Activated T-cell treated with anti-CD3 and anti-CD28 coated beads, Interleukin-2, amount 50 U/mL, for 72 hours (primary cell): Measurements from ENCODE around the gene SPDYC. TPM values are rescaled to one million over a fixed set of nuclear protein-coding genes. Genes with fewer than 3 reads are reported as not detected.
A peak's percentile ranks its signal among the peaks of the same experiment; 100 is the strongest.

Experiments used
- ATAC-seq, 2 donors: fragments of 150-1000 bp; cut with Tn5 transposase; replicated peaks in 1 of 2; 2 replicates each; pipeline ENCODE4 v1.10.0; 2021; ENCODE audit warnings: moderate library complexity in 2 of 2, mild to moderate bottlenecking in 1 of 2
- DNase-seq, 2 donors: peaks; one replicate each; pipeline ENCODE4 v3.0.0; 2021 to 2022; ENCODE audit warnings: mixed read lengths in 1 of 2
- H3K27ac Mint-ChIP-seq: one replicate; pipeline ENCODE4 v1.8.0; 2022; ENCODE audit warnings: mild to moderate bottlenecking, moderate library complexity, mixed read lengths
- H3K27me3 Mint-ChIP-seq: one replicate; pipeline ENCODE4 v1.8.0; 2022; ENCODE audit warnings: low read depth, mixed read lengths
- H3K36me3 Mint-ChIP-seq, 2 donors: one replicate each; pipeline ENCODE4 v1.8.0; 2022; ENCODE audit warnings: mixed read lengths in 2 of 2, mild to moderate bottlenecking in 1 of 2; ENCODE audit not compliant: insufficient read depth in 2 of 2
- H3K4me1 Mint-ChIP-seq: one replicate; pipeline ENCODE4 v1.8.0; 2022; ENCODE audit warnings: low read depth, mixed read lengths
- H3K4me3 Mint-ChIP-seq, 2 donors: one replicate each; pipeline ENCODE4 v1.8.0; 2022; ENCODE audit warnings: mild to moderate bottlenecking in 2 of 2, mixed read lengths in 2 of 2, moderate library complexity in 2 of 2
- H3K9me3 Mint-ChIP-seq, 2 donors: one replicate each; pipeline ENCODE4 v1.8.0; 2022; ENCODE audit warnings: mixed read lengths in 2 of 2
- total RNA-seq, 2 donors: library from RNA; stranded (reverse); gene quantifications; one replicate each; pipeline ENCODE4 v1.2.3, GENCODE V29; 2022

The SPDYC gene
- total RNA-seq, 2 donors from 2014 or later, result not detected

DNA sequence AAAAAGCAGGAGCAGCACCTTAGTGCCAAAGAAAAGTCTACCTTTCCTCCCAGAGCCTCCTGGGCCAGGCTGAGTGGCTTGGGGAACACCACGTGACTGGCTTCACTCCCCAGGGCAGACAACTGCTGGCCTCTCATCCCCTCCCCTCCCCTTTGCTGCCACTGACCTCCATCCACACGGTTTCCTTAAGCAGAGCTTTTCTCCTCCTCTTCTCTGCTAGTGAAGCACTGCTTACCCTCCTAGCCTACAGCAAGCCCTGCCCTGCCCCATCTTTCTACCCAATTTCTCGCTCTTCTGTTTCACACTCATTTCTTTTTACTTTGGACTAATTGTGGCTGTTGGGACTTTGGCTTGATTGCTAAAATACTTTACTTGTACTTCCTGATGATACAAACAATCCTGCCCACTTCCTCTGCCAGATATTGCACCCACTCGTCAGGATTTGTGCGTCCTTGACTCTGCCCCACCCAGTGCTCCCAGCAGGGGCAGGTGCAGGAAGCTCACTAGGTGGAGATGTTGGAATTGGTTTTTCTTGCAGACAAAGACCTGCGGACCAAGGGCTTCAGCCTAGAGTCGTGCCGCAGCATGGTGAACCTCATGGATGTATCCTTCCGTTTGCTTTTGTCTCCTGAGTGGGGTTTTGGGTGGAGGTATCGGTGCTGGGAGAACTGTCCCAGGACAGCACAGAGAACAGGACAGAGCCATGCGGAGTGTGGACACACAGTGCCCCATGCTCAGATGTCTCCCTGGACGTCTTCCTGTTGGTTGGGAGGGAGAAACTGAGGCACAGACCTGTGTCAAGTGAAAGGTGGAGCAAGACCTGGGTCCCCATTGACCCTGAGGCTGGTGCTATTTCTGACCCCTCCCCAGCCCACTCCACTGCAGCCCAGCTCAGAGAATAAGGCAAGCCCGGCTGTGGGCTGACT is 39.0 kb downstream of the SPDYC start:
- no peak for ATAC-seq
- no peak for DNase-seq
- H3K27me3 Mint-ChIP-seq, result no peaks in the 10 kb centered on the region
- H3K4me3 Mint-ChIP-seq, result no peak overlapping the region
- H3K36me3 Mint-ChIP-seq, result peaks cover 0 to 8% of the 10 kb centered on the region in 2 donors
- peaks cover 11% of the 10 kb centered on the region for H3K4me1 Mint-ChIP-seq
- no peak overlapping the region for H3K27ac Mint-ChIP-seq
- H3K9me3 Mint-ChIP-seq, result no peaks in the 10 kb centered on the region

DNA sequence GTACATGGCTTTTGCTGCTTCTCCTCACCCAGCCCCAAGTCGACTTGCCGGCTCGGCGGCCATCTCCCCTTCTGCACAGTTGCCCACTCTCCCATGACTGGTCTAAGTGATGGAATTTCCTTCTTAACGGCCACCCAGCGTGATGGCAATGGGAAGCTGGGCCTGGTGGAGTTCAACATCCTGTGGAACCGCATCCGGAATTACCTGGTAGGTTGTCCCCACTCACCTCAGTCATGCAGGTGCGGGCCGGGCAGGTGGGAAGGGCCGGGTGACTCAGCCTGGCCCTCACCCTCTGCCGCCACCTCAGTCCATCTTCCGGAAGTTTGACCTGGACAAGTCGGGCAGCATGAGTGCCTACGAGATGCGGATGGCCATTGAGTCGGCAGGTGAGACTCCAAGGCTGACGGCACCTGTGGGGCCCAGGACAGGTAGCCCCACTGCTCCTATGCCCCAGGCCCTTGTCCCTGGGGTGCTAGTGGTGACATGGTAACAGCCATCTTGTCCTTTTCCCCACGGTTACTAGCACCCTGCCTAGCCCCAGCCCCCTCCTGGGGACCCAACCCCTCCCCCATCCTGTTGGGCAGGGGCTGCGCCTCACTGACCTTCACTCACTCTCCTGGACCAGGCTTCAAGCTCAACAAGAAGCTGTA is 39.8 kb downstream of the SPDYC start:
- no peak overlapping the region for H3K4me3 Mint-ChIP-seq
- no peak for DNase-seq
- no peak overlapping the region for H3K27ac Mint-ChIP-seq
- peaks cover 7% of the 10 kb centered on the region for H3K4me1 Mint-ChIP-seq
- H3K9me3 Mint-ChIP-seq, result no peaks in the 10 kb centered on the region
- no peak for ATAC-seq
- peaks cover 0 to 8% of the 10 kb centered on the region in 2 donors for H3K36me3 Mint-ChIP-seq
- no peaks in the 10 kb centered on the region for H3K27me3 Mint-ChIP-seq

DNA sequence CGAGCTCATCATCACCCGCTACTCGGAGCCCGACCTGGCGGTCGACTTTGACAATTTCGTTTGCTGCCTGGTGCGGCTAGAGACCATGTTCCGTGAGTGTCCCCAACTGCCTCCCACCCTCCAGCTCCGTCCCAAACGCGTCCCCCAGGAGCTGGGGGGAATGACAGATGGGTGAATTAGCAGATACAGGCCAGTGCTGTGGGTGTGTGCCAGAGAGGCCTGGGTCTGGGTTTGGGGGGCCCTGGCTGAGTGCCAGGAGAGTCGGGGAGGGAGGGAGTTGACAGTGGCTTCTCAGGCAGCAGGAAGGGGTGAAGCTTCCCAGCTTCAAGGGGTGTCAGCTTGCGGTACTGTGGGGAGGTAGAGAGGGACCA is 40.3 kb downstream of the SPDYC start:
- peaks cover 8% of the 10 kb centered on the region for H3K4me1 Mint-ChIP-seq
- no peak overlapping the region for H3K27ac Mint-ChIP-seq
- peaks cover 0 to 8% of the 10 kb centered on the region in 2 donors for H3K36me3 Mint-ChIP-seq
- no peaks in the 10 kb centered on the region for H3K27me3 Mint-ChIP-seq
- no peak for ATAC-seq
- no peak for DNase-seq
- no peak overlapping the region for H3K4me3 Mint-ChIP-seq
- H3K9me3 Mint-ChIP-seq, result no peaks in the 10 kb centered on the region

DNA sequence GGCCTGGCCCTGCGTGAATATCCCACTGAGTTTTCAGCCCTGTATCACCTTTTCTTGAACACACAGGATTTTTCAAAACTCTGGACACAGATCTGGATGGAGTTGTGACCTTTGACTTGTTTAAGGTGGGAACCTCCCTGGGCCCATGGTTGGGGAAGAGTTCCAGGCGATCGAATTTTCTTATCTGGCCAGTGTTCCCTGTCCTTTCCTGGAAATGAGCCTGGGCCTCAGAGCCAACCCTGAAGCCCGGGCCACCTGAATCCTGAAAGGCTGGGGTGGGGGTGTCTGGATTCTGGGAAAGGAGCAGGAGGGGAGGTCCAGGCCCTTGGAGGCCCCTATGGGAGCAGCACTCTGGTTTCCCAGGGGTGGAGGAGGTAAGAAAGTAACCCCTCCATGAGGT is 40.7 kb downstream of the SPDYC start:
- ATAC-seq, result no peak
- no peak overlapping the region for H3K27ac Mint-ChIP-seq
- peaks cover 3 to 8% of the 10 kb centered on the region in 2 donors for H3K36me3 Mint-ChIP-seq
- no peak for DNase-seq
- no peaks in the 10 kb centered on the region for H3K27me3 Mint-ChIP-seq
- peaks cover 12% of the 10 kb centered on the region for H3K4me1 Mint-ChIP-seq
- H3K4me3 Mint-ChIP-seq, result no peak overlapping the region
- H3K9me3 Mint-ChIP-seq, result peaks cover 2 to 3% of the 10 kb centered on the region in 2 donors

DNA sequence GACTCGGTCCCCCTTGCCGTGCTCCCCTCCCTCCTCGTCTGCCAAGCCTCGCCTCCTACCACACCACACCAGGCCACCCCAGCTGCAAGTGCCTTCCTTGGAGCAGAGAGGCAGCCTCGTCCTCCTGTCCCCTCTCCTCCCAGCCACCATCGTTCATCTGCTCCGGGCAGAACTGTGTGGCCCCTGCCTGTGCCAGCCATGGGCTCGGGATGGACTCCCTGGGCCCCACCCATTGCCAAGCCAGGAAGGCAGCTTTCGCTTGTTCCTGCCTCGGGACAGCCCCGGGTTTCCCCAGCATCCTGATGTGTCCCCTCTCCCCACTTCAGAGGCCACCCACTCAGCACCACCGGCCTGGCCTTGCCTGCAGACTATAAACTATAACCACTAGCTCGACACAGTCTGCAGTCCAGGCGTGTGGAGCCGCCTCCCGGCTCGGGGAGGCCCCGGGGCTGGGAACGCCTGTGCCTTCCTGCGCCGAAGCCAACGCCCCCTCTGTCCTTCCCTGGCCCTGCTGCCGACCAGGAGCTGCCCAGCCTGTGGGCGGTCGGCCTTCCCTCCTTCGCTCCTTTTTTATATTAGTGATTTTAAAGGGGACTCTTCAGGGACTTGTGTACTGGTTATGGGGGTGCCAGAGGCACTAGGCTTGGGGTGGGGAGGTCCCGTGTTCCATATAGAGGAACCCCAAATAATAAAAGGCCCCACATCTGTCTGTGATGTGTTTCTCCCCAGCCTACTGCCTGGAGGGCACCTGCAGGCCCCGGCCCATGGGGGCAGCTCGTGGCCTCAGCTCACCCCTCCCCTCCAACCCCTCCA is 41.5 kb downstream of the SPDYC start:
- no peak for ATAC-seq
- Mint-ChIP-seq H3K27ac (no peak overlapping the region), H3K27me3 (no peaks in the 10 kb centered on the region), H3K4me3 (no peak overlapping the region), H3K9me3 (peaks cover 2 to 3% of the 10 kb centered on the region in 2 donors), H3K4me1 (peaks cover 13% of the 10 kb centered on the region), H3K36me3 (peaks cover 3 to 6% of the 10 kb centered on the region in 2 donors)
- no peak for DNase-seq

DNA sequence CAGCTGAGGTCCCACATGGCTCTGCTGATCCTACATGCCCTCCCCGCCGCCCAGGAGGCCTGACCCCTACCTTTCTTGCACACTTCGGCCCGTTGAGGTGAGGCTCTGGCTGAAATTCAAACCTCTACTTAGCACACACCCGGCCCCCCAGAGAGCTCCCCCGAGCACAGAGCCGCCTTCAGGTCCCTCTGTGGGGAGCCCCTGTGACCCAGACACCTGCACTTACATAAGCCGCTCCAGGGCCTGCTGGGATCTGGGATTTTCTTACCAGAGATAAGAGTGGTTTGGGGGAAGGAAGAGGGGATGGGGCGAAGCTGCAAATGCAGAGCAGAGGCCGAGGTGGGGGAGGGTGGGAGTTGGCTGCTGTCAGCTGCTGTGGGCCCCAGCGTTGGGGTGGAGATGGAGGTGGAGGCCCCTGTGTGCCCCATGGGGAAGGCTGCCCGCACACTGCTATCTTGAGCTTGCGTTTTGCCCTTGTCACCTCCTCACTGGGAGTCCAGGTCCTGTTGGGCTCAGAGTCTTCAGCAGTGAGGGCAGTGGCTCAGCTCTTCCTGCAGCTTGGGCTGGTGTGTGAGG is 42.3 kb downstream of the SPDYC start:
- no peak for ATAC-seq
- H3K36me3 Mint-ChIP-seq, result peaks cover 2 to 3% of the 10 kb centered on the region in 2 donors
- H3K27ac Mint-ChIP-seq, result no peak overlapping the region
- H3K4me3 Mint-ChIP-seq, result no peak overlapping the region
- H3K27me3 Mint-ChIP-seq, result no peaks in the 10 kb centered on the region
- H3K9me3 Mint-ChIP-seq, result peaks cover 2 to 3% of the 10 kb centered on the region in 2 donors
- DNase-seq, result no peak
- peaks cover 13% of the 10 kb centered on the region for H3K4me1 Mint-ChIP-seq

DNA sequence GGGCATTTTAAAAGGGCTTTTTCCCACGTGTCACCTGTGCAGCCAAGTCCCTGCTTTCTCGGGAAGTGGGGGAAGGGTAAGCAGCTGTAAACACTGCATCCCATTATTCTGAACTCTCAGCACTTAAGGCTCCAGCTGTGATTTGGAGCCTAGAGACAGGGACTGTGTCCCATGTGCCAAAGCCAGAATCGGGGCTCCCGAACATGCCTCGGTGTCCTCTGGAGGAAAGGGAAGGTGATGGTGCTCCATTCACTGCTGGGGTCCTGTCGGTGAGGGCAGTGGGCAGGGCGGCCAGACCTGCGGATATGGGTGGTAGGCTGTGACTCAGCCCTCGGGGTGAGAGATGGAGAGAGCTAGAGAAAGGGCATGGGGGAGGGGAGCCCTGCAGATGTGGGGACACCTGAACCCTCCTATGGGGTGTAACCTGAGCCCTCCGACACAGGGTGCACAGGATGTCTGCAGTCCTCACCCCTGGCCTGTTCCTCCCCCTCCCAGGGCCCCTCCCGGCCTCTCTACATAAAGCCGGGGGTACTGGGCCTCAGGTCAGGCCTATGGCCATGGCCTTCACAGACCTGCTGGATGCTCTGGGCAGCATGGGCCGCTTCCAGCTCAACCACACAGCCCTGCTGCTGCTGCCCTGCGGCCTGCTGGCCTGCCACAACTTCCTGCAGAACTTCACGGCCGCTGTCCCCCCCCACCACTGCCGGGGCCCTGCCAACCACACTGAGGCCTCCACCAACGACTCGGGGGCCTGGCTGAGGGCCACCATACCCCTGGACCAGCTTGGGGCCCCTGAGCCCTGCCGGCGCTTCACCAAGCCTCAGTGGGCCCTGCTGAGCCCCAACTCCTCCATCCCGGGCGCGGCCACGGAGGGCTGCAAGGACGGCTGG is 43.5 kb downstream of the SPDYC start:
- H3K27ac Mint-ChIP-seq, result peak overlapping the region; percentile 36
- DNase-seq, result peak; percentile 20 to 44
- H3K27me3 Mint-ChIP-seq, result no peaks in the 10 kb centered on the region
- H3K9me3 Mint-ChIP-seq, result peaks cover 2 to 3% of the 10 kb centered on the region in 2 donors
- peaks cover 13% of the 10 kb centered on the region for H3K4me1 Mint-ChIP-seq
- H3K4me3 Mint-ChIP-seq, result peak overlapping the region in 1 of 2 donors; percentile 36
- ATAC-seq, result peak; percentile 16 to 50
- peaks cover 2 to 3% of the 10 kb centered on the region in 2 donors for H3K36me3 Mint-ChIP-seq

DNA sequence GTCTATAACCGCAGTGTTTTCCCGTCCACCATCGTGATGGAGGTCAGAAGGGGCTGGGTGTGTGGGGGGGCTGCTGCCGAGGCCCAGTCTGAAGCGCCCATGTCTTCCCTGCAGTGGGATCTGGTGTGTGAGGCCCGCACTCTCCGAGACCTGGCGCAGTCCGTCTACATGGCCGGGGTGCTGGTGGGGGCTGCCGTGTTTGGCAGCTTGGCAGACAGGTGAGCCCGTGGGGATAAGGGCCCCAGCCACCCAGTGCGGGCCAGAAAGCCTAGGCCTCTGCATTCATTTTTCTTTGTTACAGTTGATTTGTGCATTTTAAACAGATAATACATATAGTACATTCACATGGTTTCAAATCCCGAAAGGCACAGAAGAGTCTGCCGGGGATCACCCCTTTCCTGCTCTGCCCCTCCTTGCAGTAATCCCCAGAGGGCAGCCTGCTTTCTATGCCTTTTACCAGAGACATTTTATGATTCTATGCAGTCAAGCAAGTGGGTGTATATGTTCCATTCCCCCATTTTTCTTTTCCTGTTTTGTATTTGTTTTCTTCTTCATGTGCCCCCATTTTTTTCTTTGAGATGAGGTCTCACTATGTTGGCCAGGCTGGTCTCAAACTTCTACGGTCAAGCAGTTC is 44.3 kb downstream of the SPDYC start:
- ATAC-seq (no peak), DNase-seq (no peak)
- H3K27ac Mint-ChIP-seq, result peak overlapping the region; percentile 8
- H3K36me3 Mint-ChIP-seq, result peaks cover 0 to 3% of the 10 kb centered on the region in 2 donors
- H3K9me3 Mint-ChIP-seq, result peaks cover 2 to 3% of the 10 kb centered on the region in 2 donors
- H3K4me1 Mint-ChIP-seq, result peaks cover 13% of the 10 kb centered on the region
- peak overlapping the region in 1 of 2 donors; percentile 13 for H3K4me3 Mint-ChIP-seq
- no peaks in the 10 kb centered on the region for H3K27me3 Mint-ChIP-seq

DNA sequence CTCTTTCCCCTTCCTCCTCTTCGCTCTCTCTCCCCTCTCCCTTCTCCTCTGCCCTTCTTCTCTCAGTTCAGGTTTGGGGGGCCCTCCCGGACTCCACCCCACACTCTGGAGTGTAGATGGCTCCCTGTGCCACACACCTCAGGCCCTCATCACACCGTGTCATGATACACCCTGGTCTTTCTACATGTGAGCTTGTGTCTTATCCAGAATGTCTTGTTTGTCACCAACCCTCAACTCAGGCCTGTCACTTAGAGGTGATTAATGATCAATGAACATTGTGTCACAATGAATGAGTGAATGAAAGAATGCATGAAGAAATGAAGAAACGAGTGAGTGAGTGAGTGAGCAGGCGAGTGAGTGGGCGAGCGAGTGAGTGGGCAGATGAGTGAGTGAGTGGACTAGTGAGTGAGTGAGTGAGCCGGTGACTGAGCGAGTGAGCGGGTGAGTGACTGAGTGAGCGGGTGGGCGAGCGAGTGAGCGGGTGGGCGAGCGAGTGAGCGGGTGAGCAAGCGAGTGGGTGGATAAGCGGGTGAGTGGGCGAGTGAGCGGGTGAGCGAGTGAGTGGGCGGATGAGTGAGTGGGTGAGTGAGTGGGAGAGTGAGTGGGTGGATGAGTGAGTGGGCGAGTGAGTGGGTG is 45.5 kb downstream of the SPDYC start:
- Mint-ChIP-seq H3K36me3 (peaks cover 0 to 3% of the 10 kb centered on the region in 2 donors), H3K4me1 (peaks cover 19% of the 10 kb centered on the region), H3K4me3 (peak overlapping the region in 1 of 2 donors; percentile 33), H3K27me3 (no peaks in the 10 kb centered on the region), H3K27ac (peak overlapping the region; percentile 93), H3K9me3 (peaks cover 2 to 3% of the 10 kb centered on the region in 2 donors)
- ATAC-seq, result peak; percentile 56 to 66
- peak; percentile 23 to 56 for DNase-seq

DNA sequence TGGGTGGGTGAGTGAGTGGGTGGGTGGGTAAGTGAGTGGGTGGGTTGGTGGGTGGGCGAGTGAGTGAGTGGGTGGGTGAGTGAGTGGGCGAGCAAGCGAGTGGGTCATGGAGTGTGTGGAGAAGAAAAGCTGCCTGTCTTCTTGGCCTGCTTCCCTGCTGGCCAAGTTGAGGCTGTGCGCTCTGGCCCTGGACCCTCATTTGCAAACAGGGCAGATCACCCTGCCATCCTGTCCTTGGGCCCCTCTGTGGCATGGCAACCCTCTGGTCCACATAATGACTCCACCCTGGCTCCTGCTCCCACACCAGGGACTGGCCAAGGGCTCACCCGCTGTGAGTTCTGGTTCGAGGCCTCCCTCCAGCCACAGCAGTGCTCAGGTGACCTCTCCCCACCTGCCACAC is 46.8 kb downstream of the SPDYC start:
- ATAC-seq (peak; percentile 7 to 23), DNase-seq (no peak)
- H3K27ac Mint-ChIP-seq, result peak overlapping the region; percentile 79
- peaks cover 2 to 3% of the 10 kb centered on the region in 2 donors for H3K9me3 Mint-ChIP-seq
- no peak overlapping the region for H3K4me3 Mint-ChIP-seq
- H3K4me1 Mint-ChIP-seq, result peaks cover 22% of the 10 kb centered on the region
- H3K36me3 Mint-ChIP-seq, result peaks cover 0 to 3% of the 10 kb centered on the region in 2 donors
- no peaks in the 10 kb centered on the region for H3K27me3 Mint-ChIP-seq
